Neural crest cell (in vitro differentiated cells): ENCODE measurements around the gene SMYD2. TPM values are rescaled to one million over a fixed set of nuclear protein-coding genes. Genes with fewer than 3 reads are reported as not detected.

Experiments
- DNase-seq: peaks from one replicate; pipeline ENCODE4 v3.0.0; 2021; ENCODE audit warnings: low read depth, mixed read lengths, low spot score
- H3K27ac Mint-ChIP-seq: one replicate; pipeline ENCODE4 v1.8.0; 2021; ENCODE audit warnings: mild to moderate bottlenecking, mixed read lengths; ENCODE audit not compliant: unreplicated experiment
- H3K27me3 Mint-ChIP-seq: 2 replicates; pipeline ENCODE4 v1.8.0; 2021; ENCODE audit warnings: low read depth, mild to moderate bottlenecking, mixed read lengths
- H3K36me3 Mint-ChIP-seq: 2 replicates; pipeline ENCODE4 v1.8.0; 2021; ENCODE audit warnings: low read depth, mild to moderate bottlenecking, mixed read lengths
- H3K4me1 Mint-ChIP-seq: 2 replicates; pipeline ENCODE4 v1.8.0; 2021; ENCODE audit warnings: mixed read lengths
- H3K4me3 Mint-ChIP-seq: one replicate; pipeline ENCODE4 v1.8.0; 2021; ENCODE audit warnings: mild to moderate bottlenecking, mixed read lengths
- H3K9me3 Mint-ChIP-seq: 2 replicates; pipeline ENCODE4 v1.8.0; 2021; ENCODE audit warnings: mixed read lengths
- total RNA-seq: library from RNA; stranded (reverse); gene quantifications from 2 replicates; pipeline ENCODE4 v1.2.1, GENCODE V29; 2021
- TF ChIP-seq, protein P1 (sequence below): fragments of 200-600 bp; sonication (generic); conservative IDR thresholded peaks from 2 replicates; pipeline ENCODE4 v1.5.0; 2021; ENCODE audit warnings: antibody characterized with exemption, mild to moderate bottlenecking

Gene SMYD2
- total RNA-seq, 1 donor from 2014 or later, result 59.3 TPM

DNA sequence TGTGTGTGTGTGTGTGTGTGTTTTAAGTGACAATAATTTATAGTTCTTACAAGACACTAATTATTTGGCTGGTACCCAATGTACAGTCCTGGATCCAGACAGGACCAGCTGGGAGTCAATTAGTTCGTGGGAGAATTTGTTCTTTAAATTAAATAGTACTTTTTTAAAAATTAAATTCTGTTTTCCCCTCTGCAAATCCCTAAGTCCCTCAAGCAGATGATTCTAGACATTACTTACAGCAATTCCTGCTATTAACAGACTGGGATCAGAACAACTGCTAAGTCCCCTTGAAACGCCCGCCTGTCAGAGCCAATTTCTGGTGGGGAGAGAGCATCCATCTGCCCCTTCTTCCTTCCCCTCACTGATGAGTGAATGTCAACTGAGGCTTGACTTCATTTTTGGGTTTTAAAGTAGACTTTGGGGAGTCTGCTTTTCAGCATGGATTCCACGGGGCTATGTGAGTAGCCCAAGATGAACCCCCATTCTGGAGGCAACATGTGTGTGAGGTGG is 83.9 kb downstream of the SMYD2 start:
- Mint-ChIP-seq H3K9me3 (no peaks in the 10 kb centered on the region), H3K36me3 (peaks cover 32% of the 10 kb centered on the region), H3K4me1 (peaks cover 23% of the 10 kb centered on the region), H3K27me3 (no peaks in the 10 kb centered on the region), H3K4me3 (no peak overlapping the region), H3K27ac (no peak overlapping the region)
- TF ChIP-seq, protein P1, sequence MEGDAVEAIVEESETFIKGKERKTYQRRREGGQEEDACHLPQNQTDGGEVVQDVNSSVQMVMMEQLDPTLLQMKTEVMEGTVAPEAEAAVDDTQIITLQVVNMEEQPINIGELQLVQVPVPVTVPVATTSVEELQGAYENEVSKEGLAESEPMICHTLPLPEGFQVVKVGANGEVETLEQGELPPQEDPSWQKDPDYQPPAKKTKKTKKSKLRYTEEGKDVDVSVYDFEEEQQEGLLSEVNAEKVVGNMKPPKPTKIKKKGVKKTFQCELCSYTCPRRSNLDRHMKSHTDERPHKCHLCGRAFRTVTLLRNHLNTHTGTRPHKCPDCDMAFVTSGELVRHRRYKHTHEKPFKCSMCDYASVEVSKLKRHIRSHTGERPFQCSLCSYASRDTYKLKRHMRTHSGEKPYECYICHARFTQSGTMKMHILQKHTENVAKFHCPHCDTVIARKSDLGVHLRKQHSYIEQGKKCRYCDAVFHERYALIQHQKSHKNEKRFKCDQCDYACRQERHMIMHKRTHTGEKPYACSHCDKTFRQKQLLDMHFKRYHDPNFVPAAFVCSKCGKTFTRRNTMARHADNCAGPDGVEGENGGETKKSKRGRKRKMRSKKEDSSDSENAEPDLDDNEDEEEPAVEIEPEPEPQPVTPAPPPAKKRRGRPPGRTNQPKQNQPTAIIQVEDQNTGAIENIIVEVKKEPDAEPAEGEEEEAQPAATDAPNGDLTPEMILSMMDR, result no peak
- DNase-seq, result no peak

DNA sequence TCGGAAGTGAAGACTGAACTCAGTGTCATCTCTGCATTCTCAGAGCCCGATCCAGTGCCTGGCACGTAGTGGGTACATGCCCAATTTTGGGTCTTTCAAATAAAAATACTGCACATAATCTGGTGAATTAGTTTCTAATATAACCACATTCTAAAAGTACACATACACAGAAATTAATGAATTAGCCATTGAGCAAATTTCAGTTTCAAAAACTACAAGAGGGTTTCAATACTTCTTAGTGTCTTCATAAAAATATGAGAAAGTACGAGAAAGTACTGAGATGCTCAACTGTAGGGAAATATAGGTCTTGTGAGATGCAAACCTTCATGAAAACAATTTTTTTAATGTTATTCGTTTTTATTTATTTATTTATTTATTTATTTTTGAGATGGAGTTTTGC is 86.9 kb downstream of the SMYD2 start:
- Mint-ChIP-seq H3K4me3 (no peak overlapping the region), H3K27ac (no peak overlapping the region), H3K9me3 (no peaks in the 10 kb centered on the region), H3K36me3 (peaks cover 28% of the 10 kb centered on the region), H3K27me3 (no peaks in the 10 kb centered on the region), H3K4me1 (peaks cover 11% of the 10 kb centered on the region)
- no peak for DNase-seq
- TF ChIP-seq, protein P1, result no peak

DNA sequence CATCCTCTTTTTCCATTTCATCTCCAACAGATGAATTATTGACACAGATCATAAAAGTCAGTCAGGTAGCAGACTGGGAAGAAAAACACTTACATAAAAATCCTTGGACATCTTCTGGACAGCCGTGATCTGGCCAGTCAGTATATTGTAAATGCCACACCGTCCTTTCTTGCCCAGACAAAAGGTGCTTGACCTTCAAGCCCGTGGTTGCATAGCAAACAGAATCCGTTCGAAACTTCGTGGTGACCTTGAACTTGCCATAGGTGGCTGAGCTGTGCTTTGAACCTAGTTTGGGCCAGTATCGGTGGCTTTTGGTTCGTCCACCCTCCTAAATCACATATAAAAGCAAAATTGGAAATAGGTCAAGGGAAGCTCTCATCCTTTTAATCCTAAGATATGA is 88.4 kb downstream of the SMYD2 start:
- TF ChIP-seq, protein P1, result no peak
- Mint-ChIP-seq H3K9me3 (no peaks in the 10 kb centered on the region), H3K4me1 (peaks cover 11% of the 10 kb centered on the region), H3K4me3 (no peak overlapping the region), H3K27ac (no peak overlapping the region), H3K27me3 (no peaks in the 10 kb centered on the region), H3K36me3 (peaks cover 18% of the 10 kb centered on the region)
- no peak for DNase-seq

DNA sequence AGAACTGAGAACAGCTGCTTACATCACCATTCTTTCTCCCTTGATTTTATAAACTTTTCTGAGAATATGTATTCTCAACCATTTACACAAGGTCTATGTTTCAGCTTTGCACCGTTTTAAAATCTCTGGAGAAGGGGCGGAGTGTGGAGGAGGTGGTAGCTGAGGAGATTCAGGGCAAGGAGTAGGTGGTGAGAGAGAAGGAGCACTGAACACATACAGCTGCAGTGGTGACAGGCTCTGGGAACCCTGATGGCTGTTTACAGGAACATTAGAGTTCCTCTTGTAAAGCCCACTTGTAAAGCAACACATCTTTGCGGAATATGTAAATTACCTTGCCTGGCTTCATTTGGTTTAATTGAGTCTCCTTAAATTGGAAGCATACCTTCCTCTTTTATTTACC is 89.7 kb downstream of the SMYD2 start:
- Mint-ChIP-seq H3K36me3 (peaks cover 16% of the 10 kb centered on the region), H3K27me3 (no peaks in the 10 kb centered on the region), H3K27ac (no peak overlapping the region), H3K4me3 (no peak overlapping the region), H3K4me1 (peaks cover 11% of the 10 kb centered on the region), H3K9me3 (no peaks in the 10 kb centered on the region)
- TF ChIP-seq, protein P1, result no peak
- no peak for DNase-seq

DNA sequence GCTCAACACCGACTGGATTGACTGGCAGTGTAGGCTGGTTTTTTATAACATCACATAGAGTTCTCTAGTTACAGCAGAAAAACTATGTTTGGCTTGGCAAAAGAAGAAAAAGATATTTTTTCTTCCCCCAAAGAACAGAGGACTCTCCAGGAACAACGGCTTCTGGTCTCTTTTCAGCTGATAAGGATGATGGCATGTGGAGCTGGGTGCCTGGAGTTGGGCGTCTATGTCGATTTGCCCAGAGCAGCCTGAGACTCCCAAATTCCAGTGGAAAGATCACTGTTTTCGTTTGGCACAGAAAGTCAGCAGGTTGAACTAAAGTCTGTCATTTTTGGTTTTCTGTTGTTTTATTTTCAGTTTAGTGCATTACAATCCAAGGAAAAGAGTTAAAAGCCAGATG is 91.1 kb downstream of the SMYD2 start:
- no peak for DNase-seq
- H3K27me3 Mint-ChIP-seq, result no peaks in the 10 kb centered on the region
- H3K4me3 Mint-ChIP-seq, result no peak overlapping the region
- H3K36me3 Mint-ChIP-seq, result peaks cover 16% of the 10 kb centered on the region
- H3K4me1 Mint-ChIP-seq, result peaks cover 9% of the 10 kb centered on the region
- no peak overlapping the region for H3K27ac Mint-ChIP-seq
- TF ChIP-seq, protein P1, result no peak
- no peaks in the 10 kb centered on the region for H3K9me3 Mint-ChIP-seq

DNA sequence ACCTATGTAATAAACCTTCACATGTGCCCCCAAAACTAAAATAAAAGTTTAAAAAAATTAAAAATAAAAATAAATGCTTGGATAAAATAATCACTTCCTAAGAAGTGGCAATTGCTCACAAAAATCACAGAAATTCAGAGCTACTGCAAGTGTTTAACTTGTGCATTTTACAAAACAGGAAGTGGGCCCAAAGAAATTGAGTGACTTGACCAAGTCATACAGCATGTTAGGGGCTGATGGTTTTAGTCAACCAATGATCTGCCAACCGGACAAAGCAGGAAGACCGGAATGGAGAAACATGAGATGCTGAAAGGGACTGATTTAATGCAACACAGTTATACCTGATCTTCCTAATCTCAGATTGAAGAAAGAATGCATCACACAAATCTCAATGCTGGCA is 96.5 kb downstream of the SMYD2 start:
- H3K4me3 Mint-ChIP-seq, result no peak overlapping the region
- no peak for DNase-seq
- no peaks in the 10 kb centered on the region for H3K9me3 Mint-ChIP-seq
- TF ChIP-seq, protein P1, result no peak
- H3K36me3 Mint-ChIP-seq, result peaks cover 7% of the 10 kb centered on the region
- no peak overlapping the region for H3K27ac Mint-ChIP-seq
- no peaks in the 10 kb centered on the region for H3K4me1 Mint-ChIP-seq
- H3K27me3 Mint-ChIP-seq, result no peaks in the 10 kb centered on the region
